ENCODE data around the gene NAA15.
"Not testable (repeated sequence)": the region's sequence is repeated elsewhere in the genome, so short reads cannot be mapped to it uniquely, and the experiment has no call there.

The NAA15 gene

GRCh38 chr4:139297001-139297410 lies 4.3 kb upstream of the NAA15 start:
- no peak for DNase-seq (ENCODE audit: low spot score)

- no peak for DNase-seq (ENCODE audit: low spot score)
Observed at GRCh38 chr4:139299536-139299935, 1.8 kb upstream of the NAA15 start.

- DNase-seq (ENCODE audit: low spot score), result peak; percentile 33
Observed at GRCh38 chr4:139300431-139301112, 733 bp upstream of the NAA15 start.

GRCh38 chr4:139301821-139302611 lies 711 bp downstream of the NAA15 start, which contains the start of gene NDUFC1:
Gene NDUFC1, minus strand, starts transcription at chr4:139302477. Its CDS starts 6,679 bp downstream, at chr4:139295798.
- peak; percentile 45 for DNase-seq (ENCODE audit: low spot score)

GRCh38 chr4:139304920-139305319 lies 3.6 kb downstream of the NAA15 start:
- no peak for DNase-seq (ENCODE audit: low spot score)

- no peak for DNase-seq (ENCODE audit: low spot score)
Observed at GRCh38 chr4:139311909-139312308, 10.6 kb downstream of the NAA15 start.

- DNase-seq (ENCODE audit: low spot score), result no peak
Observed at GRCh38 chr4:139312552-139313332, 11.4 kb downstream of the NAA15 start.

- not testable (repeated sequence) for DNase-seq (ENCODE audit: low spot score)
Observed at GRCh38 chr4:139313414-139313813, 12.1 kb downstream of the NAA15 start.

- no peak for DNase-seq (ENCODE audit: low spot score)
Observed at GRCh38 chr4:139314047-139314800, 12.9 kb downstream of the NAA15 start.

- DNase-seq (ENCODE audit: low spot score), result no peak
Observed at GRCh38 chr4:139315221-139315675, 13.9 kb downstream of the NAA15 start.

GRCh38 chr4:139316733-139317132 lies 15.4 kb downstream of the NAA15 start:
- DNase-seq (ENCODE audit: low spot score), result no peak

- no peak for DNase-seq (ENCODE audit: low spot score)
Observed at GRCh38 chr4:139317635-139318034, 16.3 kb downstream of the NAA15 start.

- DNase-seq (ENCODE audit: low spot score), result no peak
Observed at GRCh38 chr4:139319571-139319970, 18.3 kb downstream of the NAA15 start.

GRCh38 chr4:139322070-139322469 lies 20.8 kb downstream of the NAA15 start:
- DNase-seq (ENCODE audit: low spot score), result not testable (repeated sequence)

GRCh38 chr4:139322541-139322940 lies 21.2 kb downstream of the NAA15 start:
- DNase-seq (ENCODE audit: low spot score), result not testable (repeated sequence)

GRCh38 chr4:139324620-139325019 lies 23.3 kb downstream of the NAA15 start:
- DNase-seq (ENCODE audit: low spot score), result no peak

- DNase-seq (ENCODE audit: low spot score), result no peak
Observed at GRCh38 chr4:139329665-139330200, 28.4 kb downstream of the NAA15 start.

GRCh38 chr4:139330283-139330682 lies 29.0 kb downstream of the NAA15 start:
- DNase-seq (ENCODE audit: low spot score), result no peak

- DNase-seq (ENCODE audit: low spot score), result no peak
Observed at GRCh38 chr4:139331185-139331584, 29.9 kb downstream of the NAA15 start.

GRCh38 chr4:139333046-139333445 lies 31.7 kb downstream of the NAA15 start:
- DNase-seq (ENCODE audit: low spot score), result no peak

GRCh38 chr4:139337612-139338011 lies 36.3 kb downstream of the NAA15 start:
- no peak for DNase-seq (ENCODE audit: low spot score)

Measured in COLO829 (cell line).